Osteoblast (primary cell): ENCODE data around the gene LIAS. TPM values are rescaled to one million over a fixed set of nuclear protein-coding genes. Genes with fewer than 3 reads are reported as not detected.
"Not testable (repeated sequence)": the region's sequence is repeated elsewhere in the genome, so short reads cannot be mapped to it uniquely, and the experiment has no call there.

Source experiments
- DNase-seq: peaks from one replicate; pipeline ENCODE4 v3.0.0; 2011; ENCODE audit warnings: low spot score, mixed read lengths; ENCODE audit not compliant: insufficient read length; ENCODE audit errors: missing footprints
- H2AFZ ChIP-seq: 2 replicates; pipeline ENCODE4 v1.6.0; 2011; ENCODE audit warnings: mild to moderate bottlenecking, low read length
- H3K27ac ChIP-seq: 2 replicates; pipeline ENCODE4 v1.5.1; 2011; ENCODE audit warnings: mild to moderate bottlenecking, low read depth, low read length, moderate library complexity
- H3K27me3 ChIP-seq: 2 replicates; pipeline ENCODE4 v1.6.0; 2012; ENCODE audit warnings: mild to moderate bottlenecking, control low read depth, inconsistent platforms, low read length, moderate library complexity; ENCODE audit not compliant: insufficient read depth
- H3K36me3 ChIP-seq: 2 replicates; pipeline ENCODE4 v1.5.1; 2011; ENCODE audit warnings: mild to moderate bottlenecking, low read length, control low read depth, moderate library complexity; ENCODE audit not compliant: insufficient read depth
- H3K4me1 ChIP-seq: 2 replicates; pipeline ENCODE4 v1.5.1; 2011; ENCODE audit warnings: mild to moderate bottlenecking, low read length, control low read depth, moderate library complexity; ENCODE audit not compliant: insufficient read depth
- H3K4me2 ChIP-seq: 2 replicates; pipeline ENCODE4 v1.6.0; 2011; ENCODE audit warnings: mild to moderate bottlenecking, low read length; ENCODE audit not compliant: insufficient read depth
- H3K4me3 ChIP-seq: fragments of 200-600 bp; sonication (generic); 3 replicates; pipeline ENCODE4 v1.5.1; 2012; ENCODE audit warnings: mild to moderate bottlenecking, low read length, inconsistent platforms; ENCODE audit not compliant: insufficient read depth
- H3K79me2 ChIP-seq: 2 replicates; pipeline ENCODE4 v1.6.0; 2012; ENCODE audit warnings: mild to moderate bottlenecking, low read length, control low read depth, inconsistent platforms; ENCODE audit not compliant: insufficient read depth
- H3K9me3 ChIP-seq: 2 replicates; pipeline ENCODE4 v1.5.1; 2011; ENCODE audit warnings: low read depth, low read length, control low read depth
- H4K20me1 ChIP-seq: 2 replicates; pipeline ENCODE4 v1.6.0; 2012; ENCODE audit warnings: mild to moderate bottlenecking, low read length, control low read depth; ENCODE audit not compliant: insufficient read depth
- total RNA-seq: library from RNA; depleted of rRNA; stranded (reverse); fragments of >200 nt; gene quantifications from 2 replicates; pipeline ENCODE4 v1.2.3, GENCODE V29; 2012
- TF ChIP-seq, protein P1 (sequence below): IDR thresholded peaks from 2 replicates; pipeline ENCODE4 v1.5.1; 2011; ENCODE audit warnings: mild to moderate bottlenecking, low read depth, low read length, moderate library complexity; ENCODE audit errors: extremely low read depth

LIAS gene
- total RNA-seq, 1 donor = 8.7 TPM

DNA sequence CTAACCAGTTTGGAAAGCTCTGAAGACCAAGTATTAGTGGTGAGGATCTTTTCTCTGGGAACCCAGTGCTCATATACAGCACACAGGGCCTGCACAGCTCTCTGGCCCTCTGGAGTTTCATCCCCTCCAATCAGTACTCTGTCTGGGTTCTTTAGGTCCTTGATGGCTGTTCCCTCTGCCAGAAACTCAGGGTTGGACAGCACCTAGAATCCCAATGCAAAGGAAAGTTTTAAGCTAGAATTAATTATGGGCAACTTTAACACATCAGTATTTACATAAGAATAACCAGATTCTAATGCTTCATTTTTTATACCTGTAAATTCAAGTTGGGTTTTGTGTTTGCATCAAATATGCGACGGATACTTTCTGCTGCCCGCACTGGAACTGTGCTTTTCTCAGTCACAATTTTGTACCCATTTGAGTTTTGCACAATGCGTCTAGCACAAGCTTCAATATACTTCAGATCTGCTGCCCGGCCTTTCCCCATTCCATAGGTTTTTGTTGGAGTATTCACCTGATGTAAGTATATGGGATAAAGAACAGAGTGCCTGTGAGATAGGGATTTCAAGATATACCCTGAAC, 51.6 kb downstream of the LIAS start:
- Histone ChIP-seq H3K4me3 (no peak overlapping the region), H3K27ac (peak overlapping the region; percentile 0), H3K79me2 (peaks cover 54% of the 10 kb centered on the region), H3K4me2 (no peak overlapping the region), H3K27me3 (no peaks in the 10 kb centered on the region), H3K36me3 (peaks cover 92% of the 10 kb centered on the region), H3K4me1 (peaks cover 8% of the 10 kb centered on the region), H2AFZ (no peak overlapping the region), H4K20me1 (no peaks in the 10 kb centered on the region), H3K9me3 (no peaks in the 10 kb centered on the region)
- DNase-seq = no peak
- TF ChIP-seq, protein P1, sequence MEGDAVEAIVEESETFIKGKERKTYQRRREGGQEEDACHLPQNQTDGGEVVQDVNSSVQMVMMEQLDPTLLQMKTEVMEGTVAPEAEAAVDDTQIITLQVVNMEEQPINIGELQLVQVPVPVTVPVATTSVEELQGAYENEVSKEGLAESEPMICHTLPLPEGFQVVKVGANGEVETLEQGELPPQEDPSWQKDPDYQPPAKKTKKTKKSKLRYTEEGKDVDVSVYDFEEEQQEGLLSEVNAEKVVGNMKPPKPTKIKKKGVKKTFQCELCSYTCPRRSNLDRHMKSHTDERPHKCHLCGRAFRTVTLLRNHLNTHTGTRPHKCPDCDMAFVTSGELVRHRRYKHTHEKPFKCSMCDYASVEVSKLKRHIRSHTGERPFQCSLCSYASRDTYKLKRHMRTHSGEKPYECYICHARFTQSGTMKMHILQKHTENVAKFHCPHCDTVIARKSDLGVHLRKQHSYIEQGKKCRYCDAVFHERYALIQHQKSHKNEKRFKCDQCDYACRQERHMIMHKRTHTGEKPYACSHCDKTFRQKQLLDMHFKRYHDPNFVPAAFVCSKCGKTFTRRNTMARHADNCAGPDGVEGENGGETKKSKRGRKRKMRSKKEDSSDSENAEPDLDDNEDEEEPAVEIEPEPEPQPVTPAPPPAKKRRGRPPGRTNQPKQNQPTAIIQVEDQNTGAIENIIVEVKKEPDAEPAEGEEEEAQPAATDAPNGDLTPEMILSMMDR = no peak

DNA sequence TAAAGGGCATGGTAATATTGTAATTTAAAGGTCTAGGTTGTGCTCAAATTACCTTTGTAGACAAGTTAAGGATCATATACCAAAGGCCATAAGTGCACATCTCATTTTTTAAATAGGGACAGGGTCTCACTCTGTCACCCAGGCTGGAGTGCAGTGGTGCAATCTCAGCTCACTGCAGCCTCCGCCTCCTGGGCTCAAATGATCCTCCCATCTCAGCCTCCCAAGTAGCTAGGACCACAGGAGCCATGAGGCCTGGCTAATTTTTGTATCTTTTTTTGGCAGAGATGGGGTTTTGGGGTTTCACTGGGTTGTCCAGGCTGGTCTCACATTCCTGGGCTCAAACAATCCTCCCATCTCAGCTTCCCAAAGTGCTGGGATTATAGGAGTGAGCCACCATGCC, 55.4 kb downstream of the LIAS start:
- H3K4me3 ChIP-seq, DNase-seq, H4K20me1 ChIP-seq, H3K9me3 ChIP-seq, H3K27me3 ChIP-seq, H3K4me2 ChIP-seq, H2AFZ ChIP-seq: not testable (repeated sequence)
- Histone ChIP-seq H3K36me3 (peaks cover 87% of the 10 kb centered on the region), H3K79me2 (peaks cover 82% of the 10 kb centered on the region), H3K27ac (peak overlapping the region; percentile 87), H3K4me1 (peaks cover 14% of the 10 kb centered on the region)

DNA sequence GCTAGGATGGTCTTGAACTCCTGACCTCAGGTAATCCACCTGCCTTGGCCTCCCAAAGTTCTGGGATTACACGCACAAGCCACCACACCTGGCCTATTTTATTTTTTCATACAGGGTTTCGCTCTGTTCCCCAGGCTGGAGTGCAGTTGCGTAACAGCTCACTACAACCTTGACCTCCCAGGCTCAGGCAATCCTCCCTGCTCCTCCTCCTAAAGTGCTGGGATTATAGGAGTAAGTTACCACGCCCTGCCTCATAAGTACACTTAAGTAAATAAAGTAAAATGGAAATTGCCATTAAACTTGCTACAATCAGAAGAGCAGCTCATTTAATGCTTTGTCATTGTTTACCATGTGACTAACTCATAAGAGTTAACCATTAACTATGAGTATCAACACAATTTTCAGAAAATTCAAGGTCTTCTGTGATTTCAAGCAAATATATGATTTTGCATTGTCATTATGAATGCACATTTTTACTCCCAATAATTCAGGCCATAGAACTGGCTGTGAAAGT, 56.1 kb downstream of the LIAS start:
- Histone ChIP-seq H3K4me2 (peak overlapping the region; percentile 30), H3K27me3 (no peaks in the 10 kb centered on the region), H3K27ac (peak overlapping the region; percentile 87), H3K79me2 (peaks cover 83% of the 10 kb centered on the region), H3K4me3 (no peak overlapping the region), H3K36me3 (peaks cover 89% of the 10 kb centered on the region), H3K4me1 (peaks cover 14% of the 10 kb centered on the region), H2AFZ (no peak overlapping the region), H3K9me3 (no peaks in the 10 kb centered on the region), H4K20me1 (peaks cover 9% of the 10 kb centered on the region)
- TF ChIP-seq, protein P1 = no peak
- DNase-seq = peak; percentile 43

DNA sequence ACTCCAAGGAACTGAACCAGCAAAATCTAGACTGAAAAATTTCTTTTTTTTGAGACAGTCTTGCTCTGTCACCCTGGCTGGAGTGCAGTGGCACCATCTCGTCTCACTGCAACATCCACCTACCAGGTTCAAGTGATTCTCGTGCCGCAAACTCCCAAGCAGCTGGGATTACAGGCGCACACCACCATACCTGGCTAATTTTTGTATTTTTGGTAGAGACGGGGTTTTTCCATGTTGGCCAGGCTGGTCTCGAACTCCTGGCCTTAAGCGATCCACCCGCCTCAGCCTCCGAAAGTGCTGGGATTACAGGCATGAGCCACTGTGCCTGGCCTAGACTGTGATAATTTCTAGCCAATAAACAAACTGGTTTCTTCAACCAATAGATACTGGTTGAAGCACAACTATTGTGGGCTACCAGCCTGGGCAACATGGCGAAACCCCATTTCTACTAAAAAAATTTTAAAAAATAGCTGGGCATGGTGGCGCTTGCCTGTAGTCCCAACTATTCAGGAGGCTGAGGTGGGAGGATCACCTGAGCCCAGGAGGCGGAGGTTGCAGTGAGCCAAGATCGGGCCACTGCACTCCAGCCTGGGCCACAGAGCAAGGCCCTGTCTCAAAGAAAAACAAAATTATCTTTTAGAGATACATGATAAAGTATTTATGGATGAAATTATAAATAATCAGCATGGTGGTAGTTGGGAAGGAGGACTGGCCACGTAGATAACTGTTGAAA, 57.0 kb downstream of the LIAS start:
- Histone ChIP-seq H3K79me2 (peaks cover 85% of the 10 kb centered on the region), H3K4me1 (peaks cover 14% of the 10 kb centered on the region), H3K27ac (peak overlapping the region; percentile 87), H3K36me3 (peaks cover 86% of the 10 kb centered on the region)
- not testable (repeated sequence) for DNase-seq, H2AFZ ChIP-seq, H4K20me1 ChIP-seq, H3K9me3 ChIP-seq, H3K27me3 ChIP-seq, H3K4me3 ChIP-seq, H3K4me2 ChIP-seq
